Measurements from ENCODE around the gene PLD2. TPM values are rescaled to one million over a fixed set of nuclear protein-coding genes. Genes with fewer than 3 reads are reported as not detected.

PLD2 gene
- total RNA-seq, 1 donor from 2014 or later, result 64.5 TPM

DNA sequence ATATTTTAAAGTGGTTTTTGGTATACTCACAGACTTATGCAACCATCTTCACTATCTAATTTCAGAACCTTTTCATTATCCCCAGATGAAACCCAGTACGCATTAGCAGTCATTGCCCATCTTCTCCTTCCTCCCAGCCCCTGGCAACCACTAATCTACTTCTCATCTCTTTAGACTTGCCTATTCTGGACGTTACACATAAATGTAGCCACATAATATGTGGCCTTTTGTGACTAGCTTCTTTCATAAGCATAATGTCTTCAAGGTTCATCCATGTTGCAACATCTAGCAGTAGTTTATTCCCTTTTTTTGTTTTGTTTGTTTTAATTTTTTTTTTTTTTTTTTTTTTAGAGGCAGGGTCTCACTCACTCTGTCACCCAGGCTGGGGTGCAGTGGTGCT lies 63.9 kb downstream of the PLD2 start:
- intact Hi-C loops (cut with DNase I), result no loop called here
- H3K4me1 ChIP-seq, result no peaks in the 10 kb centered on the region
- TF ChIP-seq, protein P1, sequence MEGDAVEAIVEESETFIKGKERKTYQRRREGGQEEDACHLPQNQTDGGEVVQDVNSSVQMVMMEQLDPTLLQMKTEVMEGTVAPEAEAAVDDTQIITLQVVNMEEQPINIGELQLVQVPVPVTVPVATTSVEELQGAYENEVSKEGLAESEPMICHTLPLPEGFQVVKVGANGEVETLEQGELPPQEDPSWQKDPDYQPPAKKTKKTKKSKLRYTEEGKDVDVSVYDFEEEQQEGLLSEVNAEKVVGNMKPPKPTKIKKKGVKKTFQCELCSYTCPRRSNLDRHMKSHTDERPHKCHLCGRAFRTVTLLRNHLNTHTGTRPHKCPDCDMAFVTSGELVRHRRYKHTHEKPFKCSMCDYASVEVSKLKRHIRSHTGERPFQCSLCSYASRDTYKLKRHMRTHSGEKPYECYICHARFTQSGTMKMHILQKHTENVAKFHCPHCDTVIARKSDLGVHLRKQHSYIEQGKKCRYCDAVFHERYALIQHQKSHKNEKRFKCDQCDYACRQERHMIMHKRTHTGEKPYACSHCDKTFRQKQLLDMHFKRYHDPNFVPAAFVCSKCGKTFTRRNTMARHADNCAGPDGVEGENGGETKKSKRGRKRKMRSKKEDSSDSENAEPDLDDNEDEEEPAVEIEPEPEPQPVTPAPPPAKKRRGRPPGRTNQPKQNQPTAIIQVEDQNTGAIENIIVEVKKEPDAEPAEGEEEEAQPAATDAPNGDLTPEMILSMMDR (IDR thresholded peaks at IDR 0.05), result no peak

DNA sequence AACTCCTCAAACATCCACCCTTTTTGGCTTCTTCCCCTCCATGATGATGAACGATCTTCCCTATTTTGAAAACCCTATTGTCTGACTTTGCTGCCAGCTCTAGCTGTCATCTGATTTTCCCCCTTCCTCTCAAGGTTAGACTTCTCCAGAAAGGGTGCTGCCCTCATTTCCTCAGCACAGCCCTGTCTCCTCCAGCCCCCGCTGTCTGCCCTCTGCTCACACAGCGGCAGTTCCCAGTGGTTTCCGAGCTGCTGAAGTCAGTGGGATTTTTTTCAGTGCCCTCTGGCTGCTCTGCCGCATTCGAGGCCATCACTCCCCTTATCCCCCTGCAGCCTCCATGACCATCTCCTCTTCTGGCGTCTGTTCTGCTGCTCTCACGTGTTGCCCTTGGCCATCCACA lies 65.8 kb downstream of the PLD2 start:
- intact Hi-C loops (cut with DNase I), result no loop called here
- Histone ChIP-seq H3K4me3 (no peak overlapping the region), H3K9me3 (no peaks in the 10 kb centered on the region), H3K4me1 (no peaks in the 10 kb centered on the region), H3K36me3 (no peaks in the 10 kb centered on the region), H3K27ac (no peak overlapping the region), H3K27me3 (no peaks in the 10 kb centered on the region)
- DNase-seq (ENCODE audit: low spot score in 2 of 2), result no peak
- TF ChIP-seq, protein P1 (IDR thresholded peaks at IDR 0.05), result no peak

More for the DNA sequence above, 63.9 kb downstream of the PLD2 start:
- Histone ChIP-seq H3K36me3 (no peaks in the 10 kb centered on the region), H3K4me3 (no peak overlapping the region), H3K27me3 (no peaks in the 10 kb centered on the region), H3K27ac (no peak overlapping the region), H3K9me3 (no peaks in the 10 kb centered on the region)
- DNase-seq (ENCODE audit: low spot score in 2 of 2), result no peak

Other genes with a start within 250 kb of the PLD2 start
- not detected for gene GGT6, start 246.6 kb upstream of the PLD2 start, total RNA-seq
- 15.6 TPM for gene SMTNL2, start 222.6 kb upstream of the PLD2 start, total RNA-seq
- not detected for gene ALOX15, start 165.5 kb upstream of the PLD2 start, total RNA-seq
- gene PELP1, start 103.0 kb upstream of the PLD2 start, total RNA-seq, result 22.8 TPM
- gene ARRB2, start 96.5 kb upstream of the PLD2 start, total RNA-seq, result 43.4 TPM
- gene MED11, start 75.7 kb upstream of the PLD2 start, total RNA-seq, result 10.9 TPM
- gene ZMYND15, start 67.3 kb upstream of the PLD2 start, total RNA-seq, result not detected
- gene CXCL16, start 67.2 kb upstream of the PLD2 start, total RNA-seq, result 12.5 TPM
- not detected for gene TM4SF5, start 35.3 kb upstream of the PLD2 start, total RNA-seq
- not detected for gene VMO1, start 20.8 kb upstream of the PLD2 start, total RNA-seq
- gene GLTPD2, start 18.2 kb upstream of the PLD2 start, total RNA-seq, result not detected
- gene PSMB6, start 11.0 kb upstream of the PLD2 start, total RNA-seq, result 160 TPM
- 45.6 TPM for gene MINK1, start 26.2 kb downstream of the PLD2 start, total RNA-seq
- gene C17orf107, start 92.4 kb downstream of the PLD2 start, total RNA-seq, result not detected
- gene CHRNE, start 95.9 kb downstream of the PLD2 start, total RNA-seq, result not detected
- gene GP1BA, start 125.1 kb downstream of the PLD2 start, total RNA-seq, result not detected
- 56.2 TPM for gene SLC25A11, start 132.9 kb downstream of the PLD2 start, total RNA-seq
- 164 TPM for gene RNF167, start 133.1 kb downstream of the PLD2 start, total RNA-seq
- 1,046 TPM for gene PFN1, start 141.4 kb downstream of the PLD2 start, total RNA-seq
- gene ENO3, start 144.0 kb downstream of the PLD2 start, total RNA-seq, result not detected
- gene SPAG7, start 160.7 kb downstream of the PLD2 start, total RNA-seq, result 4.9 TPM
- gene CAMTA2, start 180.5 kb downstream of the PLD2 start, total RNA-seq, result 72.1 TPM
- gene INCA1, start 190.4 kb downstream of the PLD2 start, total RNA-seq, result not detected
- 94.0 TPM for gene KIF1C, start 190.8 kb downstream of the PLD2 start, total RNA-seq
- gene SLC52A1, start 228.3 kb downstream of the PLD2 start, total RNA-seq, result not detected